Sigmoid colon (tissue), 4 donors: ENCODE measurements around the gene HSPH1.

ENCODE experiments used
- CTCF ChIP-seq, 4 experiments: fragments of 450-650 bp in 3 of 4; fragments of 200-600 bp in 1 of 4; IDR thresholded peaks; one replicate each; pipeline ENCODE4 v1.5.1; 2016 to 2019; ENCODE audit warnings: antibody characterized with exemption in 4 of 4, mild to moderate bottlenecking in 3 of 4, moderate library complexity in 2 of 4
- POLR2AphosphoS5 ChIP-seq, 4 donors: sonication (generic); formaldehyde crosslinking; IDR thresholded peaks; one replicate each; pipeline ENCODE4 v1.6.1; 2017; ENCODE audit warnings: antibody characterized with exemption in 4 of 4

GRCh38 chr13:31159306-31159705, 2.4 kb downstream of the HSPH1 start:
- TF ChIP-seq POLR2AphosphoS5 (IDR thresholded peaks at IDR 0.05): no peak
- no peak for TF ChIP-seq CTCF (IDR thresholded peaks at IDR 0.05)
